GM12878 (cell line): ENCODE measurements around the gene FSHR. TPM values are rescaled to one million over a fixed set of nuclear protein-coding genes. Genes with fewer than 3 reads are reported as not detected.

ENCODE experiments used
- ATAC-seq: fragments of 200-7000 bp; cut with Tn5 transposase; 3 replicates; pipeline ENCODE4 v1.9.1; 2020; ENCODE audit warnings: mild to moderate bottlenecking, moderate library complexity
- BruUV-seq: library from RNA; stranded (reverse); fragments of 400-500 nt; replicated peaks from 2 replicates; lab custom pipeline; 2021; lab: Mats Ljungman, UMichigan
- CTCF ChIA-PET: fragments of 300-600 bp; sonication (Branson Sonifier 250); formaldehyde crosslinking; extraction: SDS; loops from one replicate; lab custom pipeline; 2021; ENCODE audit warnings: inconsistent platforms; lab: Yijun Ruan, JAX
- POLR2A ChIA-PET: fragments of 350-600 bp; formaldehyde crosslinking; extraction: SDS; loops from one replicate; lab custom pipeline; 2021; ENCODE audit warnings: inconsistent platforms; lab: Charles Lee
- RAD21 ChIA-PET: fragments of 300-600 bp; sonication (Branson Sonifier 250); formaldehyde crosslinking; loops from one replicate; lab custom pipeline; 2023; ENCODE audit warnings: antibody characterized with exemption; ENCODE audit not compliant: unreplicated experiment; lab: Charles Lee
- SMC1A ChIA-PET: fragments of 300-600 bp; sonication (Branson Sonifier 250); formaldehyde crosslinking; loops from one replicate; lab custom pipeline; 2023; ENCODE audit not compliant: unreplicated experiment, uncharacterized antibody; lab: Charles Lee
- DNase-seq: peaks from one replicate; pipeline ENCODE4 v3.0.0-alpha.2; 2011; ENCODE audit warnings: low read depth, low spot score
- FAIRE-seq: peaks from 3 replicates; lab custom pipeline; 2011; peaks lifted over from hg19 to GRCh38; lab: Jason Lieb, UNC
- H2AFZ ChIP-seq: 2 replicates; pipeline ENCODE4 v1.6.0; 2011; ENCODE audit warnings: low read depth, low read length, control low read depth; ENCODE audit not compliant: control insufficient read depth
- H3K27ac ChIP-seq: 2 replicates; pipeline ENCODE4 v1.5.1; 2011; ENCODE audit warnings: control low read depth; ENCODE audit not compliant: control insufficient read depth, insufficient read depth
- H3K27me3 ChIP-seq, 2 experiments: replicated peaks in 1 of 2; 2 replicates each; pipeline versions ENCODE4 v1.6.0 to v1.6.1; 2011; ENCODE audit warnings: low read length in 1 of 2; ENCODE audit not compliant: control insufficient read depth in 2 of 2, insufficient read depth in 2 of 2
- H3K36me3 ChIP-seq, 2 experiments: 2 replicates each; pipeline ENCODE4 v1.5.1; 2011; ENCODE audit warnings: low read length in 1 of 2; ENCODE audit not compliant: control insufficient read depth in 2 of 2, insufficient read depth in 2 of 2
- H3K4me1 ChIP-seq: 2 replicates; pipeline ENCODE4 v1.6.1; 2011; ENCODE audit warnings: mild to moderate bottlenecking, low read length, moderate library complexity, mixed read lengths; ENCODE audit not compliant: control insufficient read depth, insufficient read depth
- H3K4me2 ChIP-seq: 2 replicates; pipeline ENCODE4 v1.6.0; 2011; ENCODE audit warnings: control low read depth; ENCODE audit not compliant: control insufficient read depth, insufficient read depth
- H3K4me3 ChIP-seq: fragments of 200-600 bp; sonication (generic); 2 replicates; pipeline ENCODE4 v1.5.1; 2016
- H3K79me2 ChIP-seq: 2 replicates; pipeline ENCODE4 v1.6.0; 2011; ENCODE audit warnings: low read length; ENCODE audit not compliant: control insufficient read depth, insufficient read depth
- H3K9ac ChIP-seq: 2 replicates; pipeline ENCODE4 v1.8.0; 2011; ENCODE audit warnings: low read length, control low read depth, mixed read lengths; ENCODE audit not compliant: control insufficient read depth, insufficient read depth
- H3K9me3 ChIP-seq: replicated peaks from 3 replicates; pipeline ENCODE4 v1.5.1; 2011; ENCODE audit warnings: mild to moderate bottlenecking, low read length; ENCODE audit not compliant: control insufficient read depth, insufficient read depth
- H4K20me1 ChIP-seq: 2 replicates; pipeline ENCODE4 v1.6.0; 2011; ENCODE audit not compliant: control insufficient read depth, insufficient read depth
- GATAD2B ChIP-seq: fragments of 450-650 bp; conservative IDR thresholded peaks from 2 replicates; pipeline ENCODE4 v1.6.1; 2017; ENCODE audit warnings: low read depth, mild to moderate bottlenecking, moderate library complexity
- HDAC2 ChIP-seq: fragments of 200-600 bp; sonication (generic); IDR thresholded peaks from 2 replicates; pipeline ENCODE4 v1.6.1; 2017
- KLF5 ChIP-seq: fragments of 450-650 bp; IDR thresholded peaks from 2 replicates; pipeline ENCODE4 v1.6.1; 2014; ENCODE audit warnings: mild to moderate bottlenecking; ENCODE audit not compliant: partially characterized antibody
- MTA2 ChIP-seq: fragments of 450-650 bp; IDR thresholded peaks from 2 replicates; pipeline ENCODE4 v1.6.1; 2016; ENCODE audit warnings: low read depth, mild to moderate bottlenecking, moderate library complexity
- MYB ChIP-seq: fragments of 150-350 bp; IDR thresholded peaks from 2 replicates; pipeline ENCODE4 v1.6.1; 2014; ENCODE audit warnings: mild to moderate bottlenecking, low read depth, low read length, borderline replicate concordance
- NFXL1 ChIP-seq: fragments of 450-650 bp; IDR thresholded peaks from 2 replicates; pipeline ENCODE4 v1.6.1; 2017; ENCODE audit warnings: antibody characterized with exemption, mild to moderate bottlenecking, borderline replicate concordance
- NR2F1 ChIP-seq: fragments of 450-650 bp; conservative IDR thresholded peaks from 2 replicates; pipeline ENCODE4 v1.6.1; 2017; ENCODE audit warnings: mild to moderate bottlenecking
- TCF3 ChIP-seq: IDR thresholded peaks from 2 replicates; pipeline ENCODE4 v1.6.1; 2012; ENCODE audit warnings: low read depth, mild to moderate bottlenecking, low read length, borderline replicate concordance; ENCODE audit not compliant: insufficient read depth
- WGBS: methylation state at CpG from one replicate; pipeline ENCODE4 v1.1.6; 2016; ENCODE audit warnings: low lambda C conversion rate; ENCODE audit not compliant: insufficient replicate concordance, insufficient coverage; ENCODE audit errors: missing lambda C conversion rate; 5-methylcytosine and 5-hydroxymethylcytosine counted together
- in situ Hi-C: fragments of 300-500 bp; cut with MboI; formaldehyde crosslinking; loops from 9 replicates; pipeline ENCODE4 v1.14.3; 2018; ENCODE audit warnings: mixed read lengths
- intact Hi-C: fragments of 100-400 bp; cut with micrococcal nuclease; formaldehyde crosslinking; loops from one replicate; pipeline ENCODE4 v1.14.2; 2022; ENCODE audit not compliant: unreplicated experiment
- polyA plus RNA-seq, 11 experiments: library from polyadenylated mRNA; depleted of rRNA in 4 of 11; unstranded in 6 of 11; stranded (reverse) in 5 of 11; fragments of >200 nt; fragmentation: Nextera tagmentation in 4 of 11; fragmentation: Illumina TruSeq in 1 of 11; extraction: Ambion mirVana in 4 of 11; extraction: Trizol in 1 of 11; gene quantifications; 1 replicate in 1 of 11; 2 replicates in 10 of 11; pipeline versions ENCODE4 v1.2.1 to v1.2.3, GENCODE V29; 2011 to 2016; ENCODE audit warnings: inconsistent platforms in 2 of 11, missing spikeins in 2 of 11, low read depth in 1 of 11
- total RNA-seq, 4 experiments: library from RNA; depleted of rRNA in 3 of 4; stranded (reverse); fragments of >200 nt in 3 of 4; fragmentation: Illumina TruSeq in 1 of 4; extraction: Trizol in 1 of 4; gene quantifications; 2 replicates each; pipeline versions ENCODE4 v1.2.1 to v1.2.3, GENCODE V29; 2013 to 2021
- TF ChIP-seq, protein P1 (sequence below): fragments of 450-650 bp; IDR thresholded peaks from 2 replicates; pipeline ENCODE4 v1.6.1; 2017; ENCODE audit warnings: mild to moderate bottlenecking, moderate library complexity
- TF ChIP-seq, protein P2 (sequence below): fragments of 450-650 bp; IDR thresholded peaks from 2 replicates; pipeline ENCODE4 v1.6.1; 2018; ENCODE audit warnings: mild to moderate bottlenecking, low read depth, moderate library complexity; ENCODE audit not compliant: partially characterized antibody
- TF ChIP-seq, protein P3 (sequence below): fragments of 450-650 bp; IDR thresholded peaks from 2 replicates; pipeline ENCODE4 v1.6.1; 2016; ENCODE audit warnings: mild to moderate bottlenecking

FSHR gene
- total and polyA plus RNA-seq, 10 of the 15 experiments (the other 5 are each of a cell fraction or from before 2014, with no cell fraction given), result not detected

DNA sequence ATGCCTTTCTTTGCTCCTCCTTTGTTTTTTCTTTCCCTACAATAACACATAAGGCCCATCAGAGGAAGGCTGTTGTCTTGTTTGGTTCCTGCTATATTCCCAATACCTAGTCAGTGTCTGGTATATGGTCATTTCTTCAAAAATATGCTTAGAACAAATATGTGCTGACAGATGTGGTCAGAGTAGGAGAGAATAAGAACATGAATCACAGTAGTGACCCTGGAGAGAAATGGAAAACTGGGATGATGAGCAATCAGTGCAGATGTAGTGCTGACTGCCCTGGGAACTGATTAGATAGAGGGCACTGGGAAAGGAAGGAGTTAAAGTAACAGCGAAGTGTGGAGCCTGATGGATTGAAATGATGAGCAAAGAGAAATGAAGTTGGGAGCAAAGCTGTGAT lies 209.4 kb downstream of the FSHR start (continued):
- TF ChIP-seq NR2F1 (no peak), MTA2 (no peak), TCF3 (no peak), NFXL1 (no peak), GATAD2B (no peak), MYB (no peak)
- TF ChIP-seq, protein P1, sequence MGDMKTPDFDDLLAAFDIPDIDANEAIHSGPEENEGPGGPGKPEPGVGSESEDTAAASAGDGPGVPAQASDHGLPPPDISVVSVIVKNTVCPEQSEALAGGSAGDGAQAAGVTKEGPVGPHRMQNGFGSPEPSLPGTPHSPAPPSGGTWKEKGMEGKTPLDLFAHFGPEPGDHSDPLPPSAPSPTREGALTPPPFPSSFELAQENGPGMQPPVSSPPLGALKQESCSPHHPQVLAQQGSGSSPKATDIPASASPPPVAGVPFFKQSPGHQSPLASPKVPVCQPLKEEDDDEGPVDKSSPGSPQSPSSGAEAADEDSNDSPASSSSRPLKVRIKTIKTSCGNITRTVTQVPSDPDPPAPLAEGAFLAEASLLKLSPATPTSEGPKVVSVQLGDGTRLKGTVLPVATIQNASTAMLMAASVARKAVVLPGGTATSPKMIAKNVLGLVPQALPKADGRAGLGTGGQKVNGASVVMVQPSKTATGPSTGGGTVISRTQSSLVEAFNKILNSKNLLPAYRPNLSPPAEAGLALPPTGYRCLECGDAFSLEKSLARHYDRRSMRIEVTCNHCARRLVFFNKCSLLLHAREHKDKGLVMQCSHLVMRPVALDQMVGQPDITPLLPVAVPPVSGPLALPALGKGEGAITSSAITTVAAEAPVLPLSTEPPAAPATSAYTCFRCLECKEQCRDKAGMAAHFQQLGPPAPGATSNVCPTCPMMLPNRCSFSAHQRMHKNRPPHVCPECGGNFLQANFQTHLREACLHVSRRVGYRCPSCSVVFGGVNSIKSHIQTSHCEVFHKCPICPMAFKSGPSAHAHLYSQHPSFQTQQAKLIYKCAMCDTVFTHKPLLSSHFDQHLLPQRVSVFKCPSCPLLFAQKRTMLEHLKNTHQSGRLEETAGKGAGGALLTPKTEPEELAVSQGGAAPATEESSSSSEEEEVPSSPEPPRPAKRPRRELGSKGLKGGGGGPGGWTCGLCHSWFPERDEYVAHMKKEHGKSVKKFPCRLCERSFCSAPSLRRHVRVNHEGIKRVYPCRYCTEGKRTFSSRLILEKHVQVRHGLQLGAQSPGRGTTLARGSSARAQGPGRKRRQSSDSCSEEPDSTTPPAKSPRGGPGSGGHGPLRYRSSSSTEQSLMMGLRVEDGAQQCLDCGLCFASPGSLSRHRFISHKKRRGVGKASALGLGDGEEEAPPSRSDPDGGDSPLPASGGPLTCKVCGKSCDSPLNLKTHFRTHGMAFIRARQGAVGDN, result no peak

DNA sequence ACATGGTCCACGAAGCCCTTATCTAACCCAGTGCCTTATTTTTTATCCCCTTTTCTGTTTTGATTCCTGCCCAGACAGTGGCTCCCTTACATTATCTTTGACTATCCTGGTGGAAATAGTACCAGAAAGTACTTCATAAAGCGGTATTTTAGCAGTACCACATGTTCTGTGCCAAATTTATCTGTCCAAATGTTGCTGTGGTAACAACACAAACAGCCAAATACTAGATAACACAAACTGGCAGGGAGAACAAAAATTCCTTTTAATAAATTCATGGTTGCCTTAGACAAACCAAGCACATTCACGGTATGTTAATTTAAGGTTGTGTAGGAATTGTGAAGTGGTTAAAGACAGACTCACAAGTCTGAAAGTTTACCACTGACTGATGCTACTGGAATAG lies 210.9 kb downstream of the FSHR start:
- Histone ChIP-seq H3K79me2 (no peaks in the 10 kb centered on the region), H3K27ac (no peak overlapping the region), H3K4me3 (no peak overlapping the region), H3K9me3 (no peaks in the 10 kb centered on the region), H4K20me1 (no peaks in the 10 kb centered on the region), H3K9ac (no peak overlapping the region), H3K4me2 (no peak overlapping the region), H3K36me3 (no peaks in the 10 kb centered on the region), H3K27me3 (peaks cover 0 to 2% of the 10 kb centered on the region in 2 experiments; a peak in 1 of 4 replicates), H2AFZ (no peak overlapping the region), H3K4me1 (no peaks in the 10 kb centered on the region)
- no peak for FAIRE-seq
- intact Hi-C loops (loop anchor here (10.0 kb wide), 3 partner anchors 231 to 1551 kb away; no protein-coding TSS in a partner anchor), in situ Hi-C loops (loop anchor here (10.0 kb wide), 3 partner anchors 551 to 1461 kb away; no protein-coding TSS in a partner anchor)
- CTCF ChIA-PET, result interaction anchor here (1.6 to 4.1 kb wide), 2 partner anchors 1201 to 1460 kb away, joined by 4 to 30 read pairs; no protein-coding TSS in a partner anchor
- no peak for ATAC-seq
- no TSS peak for BruUV-seq
- SMC1A ChIA-PET, result no interaction called here
- 10% methylated on average over 3 of the region's 3 CpGs for WGBS
- RAD21 ChIA-PET, result interaction anchor here (1.3 kb wide), 1 partner anchor 1201 kb away, joined by 4 read pairs; no protein-coding TSS in a partner anchor
- POLR2A ChIA-PET, result no interaction called here
- DNase-seq, result no peak
- TF ChIP-seq, protein P2, sequence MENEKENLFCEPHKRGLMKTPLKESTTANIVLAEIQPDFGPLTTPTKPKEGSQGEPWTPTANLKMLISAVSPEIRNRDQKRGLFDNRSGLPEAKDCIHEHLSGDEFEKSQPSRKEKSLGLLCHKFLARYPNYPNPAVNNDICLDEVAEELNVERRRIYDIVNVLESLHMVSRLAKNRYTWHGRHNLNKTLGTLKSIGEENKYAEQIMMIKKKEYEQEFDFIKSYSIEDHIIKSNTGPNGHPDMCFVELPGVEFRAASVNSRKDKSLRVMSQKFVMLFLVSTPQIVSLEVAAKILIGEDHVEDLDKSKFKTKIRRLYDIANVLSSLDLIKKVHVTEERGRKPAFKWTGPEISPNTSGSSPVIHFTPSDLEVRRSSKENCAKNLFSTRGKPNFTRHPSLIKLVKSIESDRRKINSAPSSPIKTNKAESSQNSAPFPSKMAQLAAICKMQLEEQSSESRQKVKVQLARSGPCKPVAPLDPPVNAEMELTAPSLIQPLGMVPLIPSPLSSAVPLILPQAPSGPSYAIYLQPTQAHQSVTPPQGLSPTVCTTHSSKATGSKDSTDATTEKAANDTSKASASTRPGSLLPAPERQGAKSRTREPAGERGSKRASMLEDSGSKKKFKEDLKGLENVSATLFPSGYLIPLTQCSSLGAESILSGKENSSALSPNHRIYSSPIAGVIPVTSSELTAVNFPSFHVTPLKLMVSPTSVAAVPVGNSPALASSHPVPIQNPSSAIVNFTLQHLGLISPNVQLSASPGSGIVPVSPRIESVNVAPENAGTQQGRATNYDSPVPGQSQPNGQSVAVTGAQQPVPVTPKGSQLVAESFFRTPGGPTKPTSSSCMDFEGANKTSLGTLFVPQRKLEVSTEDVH, result no peak
- TF ChIP-seq, protein P3, sequence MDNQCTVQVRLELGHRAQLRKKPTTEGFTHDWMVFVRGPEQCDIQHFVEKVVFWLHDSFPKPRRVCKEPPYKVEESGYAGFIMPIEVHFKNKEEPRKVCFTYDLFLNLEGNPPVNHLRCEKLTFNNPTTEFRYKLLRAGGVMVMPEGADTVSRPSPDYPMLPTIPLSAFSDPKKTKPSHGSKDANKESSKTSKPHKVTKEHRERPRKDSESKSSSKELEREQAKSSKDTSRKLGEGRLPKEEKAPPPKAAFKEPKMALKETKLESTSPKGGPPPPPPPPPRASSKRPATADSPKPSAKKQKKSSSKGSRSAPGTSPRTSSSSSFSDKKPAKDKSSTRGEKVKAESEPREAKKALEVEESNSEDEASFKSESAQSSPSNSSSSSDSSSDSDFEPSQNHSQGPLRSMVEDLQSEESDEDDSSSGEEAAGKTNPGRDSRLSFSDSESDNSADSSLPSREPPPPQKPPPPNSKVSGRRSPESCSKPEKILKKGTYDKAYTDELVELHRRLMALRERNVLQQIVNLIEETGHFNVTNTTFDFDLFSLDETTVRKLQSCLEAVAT, result no peak
- no peak for TF ChIP-seq HDAC2
- TF ChIP-seq KLF5, result no peak
